Upper lobe of right lung (tissue), 1 donor: ENCODE data around the gene MAPKAPK2. TPM values are rescaled to one million over a fixed set of nuclear protein-coding genes. Genes with fewer than 3 reads are reported as not detected.

Experiments used
- ATAC-seq: fragments of 200-7000 bp; cut with Tn5 transposase; one replicate; pipeline ENCODE4 v1.9.1; 2020; ENCODE audit warnings: mild to moderate bottlenecking, moderate library complexity
- DNase-seq: peaks from one replicate; pipeline ENCODE4 v3.0.0-alpha.2; 2020
- H3K27ac ChIP-seq: fragments of 200-600 bp; one replicate; pipeline ENCODE4 v1.8.0; 2022
- H3K27me3 ChIP-seq: fragments of 200-600 bp; one replicate; pipeline ENCODE4 v1.8.0; 2022; ENCODE audit warnings: mild to moderate bottlenecking
- H3K36me3 ChIP-seq: fragments of 200-600 bp; one replicate; pipeline ENCODE4 v1.8.0; 2022
- H3K4me1 ChIP-seq: fragments of 200-600 bp; one replicate; pipeline ENCODE4 v1.8.0; 2022
- H3K4me3 ChIP-seq: fragments of 200-600 bp; one replicate; pipeline ENCODE4 v1.8.0; 2022; ENCODE audit warnings: mild to moderate bottlenecking
- H3K9me3 ChIP-seq: fragments of 200-600 bp; one replicate; pipeline ENCODE4 v1.8.0; 2022
- CTCF ChIP-seq: fragments of 200-600 bp; IDR thresholded peaks from one replicate; pipeline ENCODE4 v1.8.0; 2022; ENCODE audit warnings: antibody characterized with exemption
- intact Hi-C: fragments of 100-400 bp; cut with DNase I; formaldehyde crosslinking; loops from one replicate; pipeline ENCODE4 v1.11.0; 2022
- total RNA-seq: library from RNA; stranded (reverse); fragmentation: NEBNext Ultra II Directional; extraction: Animal tissue kit (Norgen Biotek cat#: 25700); gene quantifications from one replicate; pipeline ENCODE4 v1.2.1, GENCODE V29; 2021
- donor health status: DM: no; HTN: yes; CAD: no; lungs with severe emphysema.

The MAPKAPK2 gene
- total RNA-seq, 1 donor from 2014 or later, result 92.3 TPM

GRCh38 chr1:206706298-206706791, 21.6 kb downstream of the MAPKAPK2 start:
- ATAC-seq (peak; percentile 19), DNase-seq (peak; percentile 37)
- H3K4me3 ChIP-seq, result no peak overlapping the region
- intact Hi-C loops, result no loop called here
- no peaks in the 10 kb centered on the region for H3K36me3 ChIP-seq
- H3K4me1 ChIP-seq, result peaks cover 75% of the 10 kb centered on the region
- TF ChIP-seq CTCF, result no peak
- H3K27ac ChIP-seq, result no peak overlapping the region
- no peaks in the 10 kb centered on the region for H3K27me3 ChIP-seq
- no peaks in the 10 kb centered on the region for H3K9me3 ChIP-seq

- no peak overlapping the region for H3K27ac ChIP-seq
- intact Hi-C loops, result no loop called here
- DNase-seq (peak; percentile 52), ATAC-seq (no peak)
- peaks cover 74% of the 10 kb centered on the region for H3K4me1 ChIP-seq
- no peak for TF ChIP-seq CTCF
- no peaks in the 10 kb centered on the region for H3K36me3 ChIP-seq
- no peaks in the 10 kb centered on the region for H3K9me3 ChIP-seq
- no peak overlapping the region for H3K4me3 ChIP-seq
- no peaks in the 10 kb centered on the region for H3K27me3 ChIP-seq
These were observed 22.2 kb downstream of the MAPKAPK2 start for GRCh38 chr1:206706806-206707366.

- DNase-seq (peak; percentile 59), ATAC-seq (peak; percentile 52)
- H3K4me3 ChIP-seq, result no peak overlapping the region
- H3K4me1 ChIP-seq, result peaks cover 67% of the 10 kb centered on the region
- intact Hi-C loops, result no loop called here
- no peak overlapping the region for H3K27ac ChIP-seq
- no peaks in the 10 kb centered on the region for H3K9me3 ChIP-seq
- no peak for TF ChIP-seq CTCF
- no peaks in the 10 kb centered on the region for H3K27me3 ChIP-seq
- no peaks in the 10 kb centered on the region for H3K36me3 ChIP-seq
These were observed 23.4 kb downstream of the MAPKAPK2 start for GRCh38 chr1:206708058-206708457.

GRCh38 chr1:206708882-206709281, 24.2 kb downstream of the MAPKAPK2 start:
- Histone ChIP-seq H3K4me1 (peaks cover 75% of the 10 kb centered on the region), H3K36me3 (no peaks in the 10 kb centered on the region), H3K27me3 (no peaks in the 10 kb centered on the region), H3K27ac (no peak overlapping the region), H3K4me3 (no peak overlapping the region), H3K9me3 (no peaks in the 10 kb centered on the region)
- no peak for TF ChIP-seq CTCF
- ATAC-seq (no peak), DNase-seq (no peak)
- intact Hi-C loops, result no loop called here

- no peak for TF ChIP-seq CTCF
- H3K4me1 ChIP-seq, result peaks cover 76% of the 10 kb centered on the region
- no peak overlapping the region for H3K4me3 ChIP-seq
- H3K36me3 ChIP-seq, result no peaks in the 10 kb centered on the region
- H3K27me3 ChIP-seq, result no peaks in the 10 kb centered on the region
- H3K27ac ChIP-seq, result no peak overlapping the region
- ATAC-seq (no peak), DNase-seq (no peak)
- H3K9me3 ChIP-seq, result no peaks in the 10 kb centered on the region
- intact Hi-C loops, result no loop called here
These were observed 24.6 kb downstream of the MAPKAPK2 start for GRCh38 chr1:206709322-206709721.
